OCI-LY7 (cell line): ENCODE data around the gene CHML. TPM values are rescaled to one million over a fixed set of nuclear protein-coding genes. Genes with fewer than 3 reads are reported as not detected.
A peak's percentile ranks its signal among the peaks of the same experiment; 100 is the strongest.

Experiments
- Bru-seq: library from RNA; stranded (reverse); fragments of 400-500 nt; gene quantifications from one replicate; lab custom pipeline; 2021; lab: Mats Ljungman, UMichigan
- BruChase-seq, 2 experiments: library from RNA; stranded (reverse); fragments of 400-500 nt; gene quantifications; one replicate each; lab custom pipeline; 2021; lab: Mats Ljungman, UMichigan
- BruUV-seq: library from RNA; stranded (reverse); fragments of 400-500 nt; replicated peaks from 2 replicates; lab custom pipeline; 2021; lab: Mats Ljungman, UMichigan
- CTCF ChIA-PET: fragments of 300-600 bp; sonication (Branson Sonifier 250); formaldehyde crosslinking; loops from one replicate; lab custom pipeline; 2022; ENCODE audit warnings: antibody characterized with exemption; ENCODE audit not compliant: unreplicated experiment; lab: Charles Lee
- POLR2A ChIA-PET: fragments of 300-600 bp; sonication (Branson Sonifier 250); formaldehyde crosslinking; loops from one replicate; lab custom pipeline; 2022; ENCODE audit warnings: antibody characterized with exemption; lab: Charles Lee
- DNase-seq: peaks from one replicate; pipeline ENCODE4 v3.0.0-alpha.2; 2015; ENCODE audit warnings: low spot score
- H2AFZ ChIP-seq: fragments of 200-600 bp; sonication (generic), shearing (Covaris generic); 2 replicates; pipeline ENCODE4 v1.6.1; 2014; ENCODE audit warnings: mild to moderate bottlenecking, antibody characterized with exemption, low read length, moderate library complexity
- H3K27ac ChIP-seq: fragments of 200-600 bp; sonication (generic); 2 replicates; pipeline ENCODE4 v1.5.1; 2014; ENCODE audit warnings: mixed run types, low read depth, mild to moderate bottlenecking, moderate library complexity, low read length, inconsistent platforms; ENCODE audit not compliant: poor library complexity, severe bottlenecking
- H3K36me3 ChIP-seq: fragments of 200-600 bp; sonication (generic); 2 replicates; pipeline ENCODE4 v1.6.1; 2014; ENCODE audit warnings: mild to moderate bottlenecking, antibody characterized with exemption, low read length, moderate library complexity, mixed read lengths; ENCODE audit not compliant: insufficient read depth
- H3K4me1 ChIP-seq: fragments of 200-600 bp; sonication (generic); 2 replicates; pipeline ENCODE4 v1.5.1; 2014; ENCODE audit warnings: mild to moderate bottlenecking, low read length; ENCODE audit not compliant: insufficient read depth, poor library complexity, severe bottlenecking
- H3K4me2 ChIP-seq: fragments of 200-600 bp; sonication (generic); 2 replicates; pipeline ENCODE4 v1.6.1; 2014; ENCODE audit warnings: mild to moderate bottlenecking, low read length
- H3K4me3 ChIP-seq: fragments of 200-600 bp; sonication (generic); 2 replicates; pipeline ENCODE4 v1.5.1; 2014; ENCODE audit warnings: mild to moderate bottlenecking, low read depth, low read length; ENCODE audit not compliant: poor library complexity, severe bottlenecking
- H3K79me2 ChIP-seq: fragments of 200-600 bp; sonication (generic); 2 replicates; pipeline ENCODE4 v1.6.1; 2016; ENCODE audit warnings: low read depth, mild to moderate bottlenecking, low read length, moderate library complexity, mixed read lengths; ENCODE audit not compliant: insufficient read depth
- H3K9me2 ChIP-seq: fragments of 200-600 bp; sonication (generic); 2 replicates; pipeline ENCODE4 v1.6.1; 2016; ENCODE audit warnings: mild to moderate bottlenecking, low read length, mixed read lengths; ENCODE audit not compliant: insufficient read depth
- H3K9me3 ChIP-seq: fragments of 200-600 bp; sonication (generic); 2 replicates; pipeline ENCODE4 v1.6.1; 2014; ENCODE audit warnings: mild to moderate bottlenecking, mixed run types, low read length, mixed read lengths
- H4K20me1 ChIP-seq: fragments of 200-600 bp; sonication (generic); 2 replicates; pipeline ENCODE4 v1.6.1; 2014; ENCODE audit warnings: mild to moderate bottlenecking, antibody characterized with exemption, low read length, moderate library complexity, mixed read lengths; ENCODE audit not compliant: insufficient read depth
- EZH2phosphoT487 ChIP-seq: fragments of 200-600 bp; sonication (generic); IDR thresholded peaks from 2 replicates; pipeline ENCODE4 v1.6.1; 2018; ENCODE audit warnings: low read depth, borderline replicate concordance, mild to moderate bottlenecking, mixed run types, antibody characterized with exemption, low read length, moderate library complexity, mixed read lengths
- intact Hi-C: fragments of 100-400 bp; cut with micrococcal nuclease; formaldehyde crosslinking; loops from one replicate; pipeline ENCODE4 v1.10.0; 2022; ENCODE audit not compliant: unreplicated experiment
- long read RNA-seq: library from polyadenylated mRNA; stranded (forward); transcript quantifications from one replicate; pipeline ENCODE4 v2.0.0, GENCODE V29; 2022
- total RNA-seq, 2 experiments: library from RNA; depleted of rRNA in 1 of 2; stranded (reverse); fragments of >200 nt in 1 of 2; shearing (Covaris generic) in 1 of 2; gene quantifications; 2 replicates each; pipeline ENCODE4 v1.2.3, GENCODE V29; 2014 to 2022
- TF ChIP-seq, protein P1 (sequence below): fragments of 200-600 bp; sonication (generic); conservative IDR thresholded peaks from 2 replicates; pipeline ENCODE4 v1.5.1; 2014; ENCODE audit warnings: mild to moderate bottlenecking, antibody characterized with exemption, low read length, moderate library complexity, mixed read lengths

Gene CHML, protein sequence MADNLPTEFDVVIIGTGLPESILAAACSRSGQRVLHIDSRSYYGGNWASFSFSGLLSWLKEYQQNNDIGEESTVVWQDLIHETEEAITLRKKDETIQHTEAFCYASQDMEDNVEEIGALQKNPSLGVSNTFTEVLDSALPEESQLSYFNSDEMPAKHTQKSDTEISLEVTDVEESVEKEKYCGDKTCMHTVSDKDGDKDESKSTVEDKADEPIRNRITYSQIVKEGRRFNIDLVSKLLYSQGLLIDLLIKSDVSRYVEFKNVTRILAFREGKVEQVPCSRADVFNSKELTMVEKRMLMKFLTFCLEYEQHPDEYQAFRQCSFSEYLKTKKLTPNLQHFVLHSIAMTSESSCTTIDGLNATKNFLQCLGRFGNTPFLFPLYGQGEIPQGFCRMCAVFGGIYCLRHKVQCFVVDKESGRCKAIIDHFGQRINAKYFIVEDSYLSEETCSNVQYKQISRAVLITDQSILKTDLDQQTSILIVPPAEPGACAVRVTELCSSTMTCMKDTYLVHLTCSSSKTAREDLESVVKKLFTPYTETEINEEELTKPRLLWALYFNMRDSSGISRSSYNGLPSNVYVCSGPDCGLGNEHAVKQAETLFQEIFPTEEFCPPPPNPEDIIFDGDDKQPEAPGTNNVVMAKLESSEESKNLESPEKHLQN
- 19.2 and 22.6 TPM in 2 replicates for total RNA-seq (2014; rRNA removed; shearing (Covaris generic))
- 10.7 and 10.8 TPM in 2 replicates for total RNA-seq (2022)
- Bru-seq, nascent RNA, result percentile 80 among the genes with signal in this experiment
- BruChase-seq, experiment 1, labeled RNA remaining after a 6-hour chase, result percentile 91 among the genes with signal in this experiment
- BruChase-seq, experiment 2, labeled RNA remaining after a 2-hour chase, result percentile 96 among the genes with signal in this experiment
- long read RNA-seq, full-length matches to known transcripts, result 6 of 8 reads
- long read RNA-seq, partial matches to known transcripts, result 0 of 8 reads
- long read RNA-seq, other reads (novel, unspliced or antisense), result 2 of 8 reads

DNA sequence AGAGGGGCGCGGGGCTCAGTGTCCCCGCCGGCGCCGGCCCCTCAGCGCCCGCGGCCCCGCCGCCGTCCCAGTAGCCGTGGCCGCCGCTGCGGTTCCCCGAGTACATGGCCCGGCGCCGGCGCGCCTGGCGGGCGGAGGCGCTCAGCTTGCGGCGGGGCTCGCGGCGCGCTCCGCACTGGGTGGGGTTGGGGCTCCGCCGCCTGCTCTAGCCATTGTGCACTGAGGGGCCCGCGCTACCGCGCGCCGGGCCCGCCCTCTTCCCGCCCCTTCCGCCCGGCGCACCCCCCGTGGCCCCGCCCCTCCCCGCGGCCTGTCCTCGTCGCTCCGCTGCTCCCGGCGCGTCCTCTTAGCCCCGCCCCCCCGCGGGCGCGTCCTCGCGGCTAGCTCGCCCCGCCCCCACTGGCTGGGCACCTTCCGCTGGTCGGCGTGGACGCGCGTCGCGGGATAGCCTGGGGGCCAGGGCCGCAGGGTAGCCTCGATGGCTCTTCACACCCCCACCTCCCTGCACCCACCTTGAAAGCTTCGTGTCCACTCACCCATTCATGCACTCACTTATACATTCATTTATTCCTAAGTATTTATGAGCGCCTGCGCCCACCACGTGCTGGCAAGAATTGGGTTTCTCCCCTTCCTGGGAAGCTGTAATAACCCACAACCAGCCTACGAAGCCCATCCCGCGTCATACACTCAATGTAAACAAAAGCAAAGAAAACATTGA lies at the start of gene CHML, which contains the start of gene OPN3:
TSS of gene CHML (minus strand) at position 221 of the 718 bp plus-strand sequence. CDS start 4,603 bp downstream, outside the sequence.
TSS of gene OPN3 (minus strand) at position 221 of the 718 bp plus-strand sequence. CDS start at position 106, 115 bp downstream.
- Histone ChIP-seq H3K79me2 (peaks cover 16% of the 10 kb centered on the region; the same call in 1 of the 2 replicates), H4K20me1 (no peaks in the 10 kb centered on the region), H3K4me3 (peak within 1 kb of the TSS; percentile 98), H3K27ac (peak within 1 kb of the TSS; percentile 21), H3K9me2 (no peaks in the 10 kb centered on the region), H3K4me1 (peaks cover 35% of the 10 kb centered on the region), H3K4me2 (peak within 1 kb of the TSS; percentile 93), H3K9me3 (no peaks in the 10 kb centered on the region), H2AFZ (peak within 1 kb of the TSS; percentile 85), H3K36me3 (peaks cover 4% of the 10 kb centered on the region)
- CTCF ChIA-PET, result no interaction called here
- intact Hi-C loops, result loop anchor here (2.0 kb wide), 1 partner anchor 208 kb away; the partner anchor contains the start of gene EXO1
- peak; percentile 89 for DNase-seq
- TF ChIP-seq EZH2phosphoT487, result no peak
- TF ChIP-seq, protein P1, sequence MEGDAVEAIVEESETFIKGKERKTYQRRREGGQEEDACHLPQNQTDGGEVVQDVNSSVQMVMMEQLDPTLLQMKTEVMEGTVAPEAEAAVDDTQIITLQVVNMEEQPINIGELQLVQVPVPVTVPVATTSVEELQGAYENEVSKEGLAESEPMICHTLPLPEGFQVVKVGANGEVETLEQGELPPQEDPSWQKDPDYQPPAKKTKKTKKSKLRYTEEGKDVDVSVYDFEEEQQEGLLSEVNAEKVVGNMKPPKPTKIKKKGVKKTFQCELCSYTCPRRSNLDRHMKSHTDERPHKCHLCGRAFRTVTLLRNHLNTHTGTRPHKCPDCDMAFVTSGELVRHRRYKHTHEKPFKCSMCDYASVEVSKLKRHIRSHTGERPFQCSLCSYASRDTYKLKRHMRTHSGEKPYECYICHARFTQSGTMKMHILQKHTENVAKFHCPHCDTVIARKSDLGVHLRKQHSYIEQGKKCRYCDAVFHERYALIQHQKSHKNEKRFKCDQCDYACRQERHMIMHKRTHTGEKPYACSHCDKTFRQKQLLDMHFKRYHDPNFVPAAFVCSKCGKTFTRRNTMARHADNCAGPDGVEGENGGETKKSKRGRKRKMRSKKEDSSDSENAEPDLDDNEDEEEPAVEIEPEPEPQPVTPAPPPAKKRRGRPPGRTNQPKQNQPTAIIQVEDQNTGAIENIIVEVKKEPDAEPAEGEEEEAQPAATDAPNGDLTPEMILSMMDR, result no peak
- no TSS peak for BruUV-seq
- POLR2A ChIA-PET, result interaction anchor here (0.5 to 1.9 kb wide), 12 partner anchors 11 to 207 kb away, joined by 3 to 6 read pairs (median 4); partner anchors contain the start of gene KMO

DNA sequence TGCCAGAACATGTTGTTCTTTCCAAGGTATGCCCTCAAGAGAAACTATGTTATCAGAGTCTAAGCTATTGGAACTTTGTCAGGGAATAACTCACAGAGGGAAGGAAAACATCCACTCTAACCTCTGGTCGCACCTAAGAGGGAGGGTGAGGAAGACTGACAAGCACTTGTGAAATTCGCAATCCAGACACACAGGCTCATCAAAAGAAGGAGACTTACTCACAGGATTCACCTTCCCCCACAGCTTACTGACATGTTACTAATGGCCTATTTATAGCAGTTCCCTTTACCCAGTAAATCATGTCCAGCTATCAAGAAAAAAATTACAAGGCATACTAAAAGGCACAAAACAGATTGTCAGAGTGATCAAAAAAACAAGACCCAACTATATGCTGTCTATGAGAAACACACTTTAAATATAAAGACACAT lies 48.8 kb upstream of the CHML start:
- BruUV-seq, result no TSS peak
- CTCF ChIA-PET, result no interaction called here
- H3K4me1 ChIP-seq, result no peaks in the 10 kb centered on the region
- H3K9me2 ChIP-seq, result no peaks in the 10 kb centered on the region
- no peaks in the 10 kb centered on the region for H4K20me1 ChIP-seq
- H3K27ac ChIP-seq, result no peak overlapping the region
- DNase-seq, result no peak
- no peaks in the 10 kb centered on the region for H3K9me3 ChIP-seq
- POLR2A ChIA-PET, result interaction anchor here (0.8 kb wide), 1 partner anchor 79 kb away, joined by 3 read pairs; no protein-coding TSS in a partner anchor
- intact Hi-C loops, result no loop called here
- TF ChIP-seq EZH2phosphoT487, result no peak
- TF ChIP-seq, protein P1, result no peak
- no peak overlapping the region for H3K4me2 ChIP-seq
- no peaks in the 10 kb centered on the region for H3K79me2 ChIP-seq
- H2AFZ ChIP-seq, result no peak overlapping the region
- no peak overlapping the region for H3K4me3 ChIP-seq
- H3K36me3 ChIP-seq, result no peaks in the 10 kb centered on the region
